ENCODE measurements around the gene KREMEN1.
A peak's percentile ranks its signal among the peaks of the same experiment; 100 is the strongest.

Gene KREMEN1

DNA sequence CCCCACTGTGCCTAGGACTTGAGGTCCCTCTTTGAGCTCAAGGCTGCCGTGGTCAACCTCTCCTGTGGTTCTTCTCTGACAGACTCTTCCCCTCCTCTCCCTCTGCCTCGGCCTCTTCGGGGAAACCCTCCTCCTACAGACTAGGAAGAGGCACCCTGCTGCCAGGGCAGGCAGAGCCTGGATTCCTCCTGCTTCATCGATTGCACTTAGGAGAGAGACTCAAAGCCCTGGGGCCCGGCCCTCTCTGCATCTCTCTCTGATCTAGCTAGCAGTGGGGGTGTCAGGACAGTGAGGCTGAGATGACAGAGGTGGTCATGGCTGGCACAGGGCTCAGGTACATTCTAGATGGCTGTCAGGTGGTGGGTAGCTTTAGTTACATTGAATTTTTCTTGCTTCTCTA, 69.3 kb downstream of the KREMEN1 start:
- H3K4me3 ChIP-seq (replicated peaks; ENCODE audit: insufficient read depth, low read length): no peak overlapping the region
- TF ChIP-seq SPI1 (IDR thresholded peaks at IDR 0.05; ENCODE audit: borderline replicate concordance, low read depth) (no peak), GABPA (IDR thresholded peaks at IDR 0.05; ENCODE audit: low read depth) (no peak), POLR2AphosphoS5 (IDR thresholded peaks at IDR 0.05; ENCODE audit: low read depth) (no peak), CTCF (IDR thresholded peaks at IDR 0.05; ENCODE audit: insufficient read depth, low read length) (no peak)
- TF ChIP-seq, protein P1, sequence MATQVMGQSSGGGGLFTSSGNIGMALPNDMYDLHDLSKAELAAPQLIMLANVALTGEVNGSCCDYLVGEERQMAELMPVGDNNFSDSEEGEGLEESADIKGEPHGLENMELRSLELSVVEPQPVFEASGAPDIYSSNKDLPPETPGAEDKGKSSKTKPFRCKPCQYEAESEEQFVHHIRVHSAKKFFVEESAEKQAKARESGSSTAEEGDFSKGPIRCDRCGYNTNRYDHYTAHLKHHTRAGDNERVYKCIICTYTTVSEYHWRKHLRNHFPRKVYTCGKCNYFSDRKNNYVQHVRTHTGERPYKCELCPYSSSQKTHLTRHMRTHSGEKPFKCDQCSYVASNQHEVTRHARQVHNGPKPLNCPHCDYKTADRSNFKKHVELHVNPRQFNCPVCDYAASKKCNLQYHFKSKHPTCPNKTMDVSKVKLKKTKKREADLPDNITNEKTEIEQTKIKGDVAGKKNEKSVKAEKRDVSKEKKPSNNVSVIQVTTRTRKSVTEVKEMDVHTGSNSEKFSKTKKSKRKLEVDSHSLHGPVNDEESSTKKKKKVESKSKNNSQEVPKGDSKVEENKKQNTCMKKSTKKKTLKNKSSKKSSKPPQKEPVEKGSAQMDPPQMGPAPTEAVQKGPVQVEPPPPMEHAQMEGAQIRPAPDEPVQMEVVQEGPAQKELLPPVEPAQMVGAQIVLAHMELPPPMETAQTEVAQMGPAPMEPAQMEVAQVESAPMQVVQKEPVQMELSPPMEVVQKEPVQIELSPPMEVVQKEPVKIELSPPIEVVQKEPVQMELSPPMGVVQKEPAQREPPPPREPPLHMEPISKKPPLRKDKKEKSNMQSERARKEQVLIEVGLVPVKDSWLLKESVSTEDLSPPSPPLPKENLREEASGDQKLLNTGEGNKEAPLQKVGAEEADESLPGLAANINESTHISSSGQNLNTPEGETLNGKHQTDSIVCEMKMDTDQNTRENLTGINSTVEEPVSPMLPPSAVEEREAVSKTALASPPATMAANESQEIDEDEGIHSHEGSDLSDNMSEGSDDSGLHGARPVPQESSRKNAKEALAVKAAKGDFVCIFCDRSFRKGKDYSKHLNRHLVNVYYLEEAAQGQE (IDR thresholded peaks at IDR 0.05; ENCODE audit: insufficient replicate concordance, low read depth): no peak
- no peak overlapping the region for H3K27ac ChIP-seq (replicated peaks)
- no peaks in the 10 kb centered on the region for H3K27me3 ChIP-seq (ENCODE audit: insufficient read depth, poor library complexity, severe bottlenecking)
- DNase-seq (ENCODE audit: low read depth in 1 of 2, low spot score in 1 of 2): no peak

DNA sequence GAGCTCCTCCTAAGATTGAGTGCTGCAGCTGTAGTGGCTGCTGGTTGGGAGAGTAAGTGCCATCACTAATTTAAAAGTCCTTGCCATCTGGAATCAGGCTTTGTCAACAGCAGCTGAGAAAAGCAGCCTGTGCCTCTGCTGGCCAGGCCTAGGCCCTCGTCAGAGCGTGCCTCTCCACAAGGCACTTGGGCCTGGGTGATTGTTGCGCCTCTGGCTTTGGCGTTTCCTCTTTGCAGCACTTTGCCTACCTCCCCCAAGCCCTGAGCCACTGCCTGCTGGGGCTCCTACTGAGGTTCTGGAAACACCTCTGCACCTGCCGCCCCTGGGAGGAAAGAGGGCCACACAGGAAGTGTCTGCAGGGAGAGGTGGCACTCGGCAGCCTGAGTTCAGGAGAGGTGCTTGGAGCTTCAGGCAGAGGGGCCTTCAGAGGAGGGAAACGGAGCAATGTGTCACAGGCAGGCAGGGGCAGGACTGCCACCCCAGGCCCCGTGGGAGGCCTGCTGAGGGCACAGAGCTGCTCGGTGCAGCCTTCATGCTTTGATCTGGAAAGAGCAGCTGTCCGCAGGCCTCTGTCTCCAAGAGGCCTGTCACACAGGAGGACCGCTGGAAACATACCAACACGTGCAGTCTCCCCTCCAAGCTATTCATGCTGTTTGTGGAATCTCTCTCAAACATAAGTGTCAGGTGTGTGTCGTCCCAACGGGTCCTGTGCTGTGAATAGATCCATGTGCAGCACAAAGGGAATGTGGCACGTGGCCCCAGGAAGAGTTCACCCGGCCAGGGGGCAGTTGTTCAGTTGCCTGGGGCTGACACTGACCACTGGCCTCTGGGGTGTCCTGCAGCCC, 71.3 kb downstream of the KREMEN1 start:
- peak in 1 of 2 experiments; percentile 26 for DNase-seq (ENCODE audit: low read depth in 1 of 2, low spot score in 1 of 2)
- Histone ChIP-seq H3K4me3 (replicated peaks; ENCODE audit: insufficient read depth, low read length) (no peak overlapping the region), H3K27me3 (ENCODE audit: insufficient read depth, poor library complexity, severe bottlenecking) (no peaks in the 10 kb centered on the region), H3K27ac (replicated peaks) (no peak overlapping the region)
- TF ChIP-seq SPI1 (IDR thresholded peaks at IDR 0.05; ENCODE audit: borderline replicate concordance, low read depth) (peak; percentile 3; the same call in 1 of the 2 replicates), POLR2AphosphoS5 (IDR thresholded peaks at IDR 0.05; ENCODE audit: low read depth) (no peak)

DNA sequence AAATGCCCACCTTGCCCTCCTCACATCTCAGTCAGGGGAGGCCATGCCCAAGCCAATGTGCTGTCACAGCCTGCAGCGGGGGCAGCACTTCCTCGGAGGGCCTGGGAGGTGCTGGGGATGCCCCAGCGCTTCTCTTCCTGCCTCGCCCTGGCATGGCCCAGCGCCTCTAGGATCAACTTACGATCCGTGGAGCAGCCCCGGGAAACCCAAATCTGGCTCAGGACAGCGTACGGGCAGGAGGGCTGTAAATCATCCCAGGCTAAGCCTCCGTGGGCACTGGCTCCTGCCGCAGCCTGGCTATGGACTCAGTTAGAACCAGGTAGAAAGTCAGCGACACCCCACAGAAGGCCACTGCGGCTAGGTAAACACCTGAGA, 71.9 kb downstream of the KREMEN1 start:
- TF ChIP-seq GABPA (IDR thresholded peaks at IDR 0.05; ENCODE audit: low read depth) (no peak), SPI1 (IDR thresholded peaks at IDR 0.05; ENCODE audit: borderline replicate concordance, low read depth) (no peak), CTCF (IDR thresholded peaks at IDR 0.05; ENCODE audit: insufficient read depth, low read length) (no peak), POLR2AphosphoS5 (IDR thresholded peaks at IDR 0.05; ENCODE audit: low read depth) (no peak)
- TF ChIP-seq, protein P1 (IDR thresholded peaks at IDR 0.05; ENCODE audit: insufficient replicate concordance, low read depth): no peak
- H3K27ac ChIP-seq (replicated peaks): no peak overlapping the region
- H3K4me3 ChIP-seq (replicated peaks; ENCODE audit: insufficient read depth, low read length): no peak overlapping the region
- no peak for DNase-seq (ENCODE audit: low read depth in 1 of 2, low spot score in 1 of 2)
- no peaks in the 10 kb centered on the region for H3K27me3 ChIP-seq (ENCODE audit: insufficient read depth, poor library complexity, severe bottlenecking)

DNA sequence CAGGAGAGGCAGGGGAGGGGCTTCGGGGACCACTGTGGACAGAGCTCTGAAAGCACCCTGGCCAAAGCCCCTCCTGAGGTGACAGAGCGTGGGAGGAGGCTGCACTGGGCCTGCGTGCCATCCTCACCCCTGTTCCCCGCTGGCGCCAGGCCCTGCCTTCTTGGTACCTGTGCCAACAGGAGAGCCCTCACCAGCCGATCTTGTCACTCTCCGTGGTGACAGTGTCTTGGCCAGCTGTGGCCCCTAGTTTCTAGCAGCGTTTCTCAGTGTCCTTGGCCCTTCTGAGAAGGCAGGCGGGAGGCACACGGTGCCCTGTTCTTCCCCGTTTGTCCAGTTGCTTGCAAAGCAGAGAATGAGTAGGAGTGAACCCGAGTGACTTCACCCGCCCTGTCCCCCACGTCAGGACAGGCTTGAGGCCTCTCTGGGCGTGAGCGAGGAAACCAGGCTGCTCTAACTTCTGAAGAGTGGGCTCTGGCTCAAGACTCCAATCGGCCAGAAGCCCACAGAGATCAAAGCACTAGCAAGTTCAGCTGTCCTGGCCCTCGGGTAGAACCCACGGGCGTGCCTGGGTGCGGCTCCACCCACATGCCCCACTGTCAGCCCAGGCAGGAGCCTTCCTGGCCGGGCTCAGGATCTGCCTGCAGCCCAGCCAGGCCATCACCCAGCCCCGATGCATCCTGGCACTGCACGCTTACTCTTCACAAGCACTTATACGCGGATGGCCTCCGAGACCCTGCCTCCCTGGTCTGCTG, 72.7 kb downstream of the KREMEN1 start:
- H3K27ac ChIP-seq (replicated peaks): no peak overlapping the region
- H3K27me3 ChIP-seq (ENCODE audit: insufficient read depth, poor library complexity, severe bottlenecking): no peaks in the 10 kb centered on the region
- H3K4me3 ChIP-seq (replicated peaks; ENCODE audit: insufficient read depth, low read length): no peak overlapping the region
- no peak for DNase-seq (ENCODE audit: low read depth in 1 of 2, low spot score in 1 of 2)
- TF ChIP-seq CTCF (IDR thresholded peaks at IDR 0.05; ENCODE audit: insufficient read depth, low read length) (no peak), SPI1 (IDR thresholded peaks at IDR 0.05; ENCODE audit: borderline replicate concordance, low read depth) (no peak), GABPA (IDR thresholded peaks at IDR 0.05; ENCODE audit: low read depth) (no peak), POLR2AphosphoS5 (IDR thresholded peaks at IDR 0.05; ENCODE audit: low read depth) (no peak)
- TF ChIP-seq, protein P1 (IDR thresholded peaks at IDR 0.05; ENCODE audit: insufficient replicate concordance, low read depth): no peak

Measured in HL-60 (cell line).